ENCODE results near the gene AK8.

- TF ChIP-seq, protein P1, sequence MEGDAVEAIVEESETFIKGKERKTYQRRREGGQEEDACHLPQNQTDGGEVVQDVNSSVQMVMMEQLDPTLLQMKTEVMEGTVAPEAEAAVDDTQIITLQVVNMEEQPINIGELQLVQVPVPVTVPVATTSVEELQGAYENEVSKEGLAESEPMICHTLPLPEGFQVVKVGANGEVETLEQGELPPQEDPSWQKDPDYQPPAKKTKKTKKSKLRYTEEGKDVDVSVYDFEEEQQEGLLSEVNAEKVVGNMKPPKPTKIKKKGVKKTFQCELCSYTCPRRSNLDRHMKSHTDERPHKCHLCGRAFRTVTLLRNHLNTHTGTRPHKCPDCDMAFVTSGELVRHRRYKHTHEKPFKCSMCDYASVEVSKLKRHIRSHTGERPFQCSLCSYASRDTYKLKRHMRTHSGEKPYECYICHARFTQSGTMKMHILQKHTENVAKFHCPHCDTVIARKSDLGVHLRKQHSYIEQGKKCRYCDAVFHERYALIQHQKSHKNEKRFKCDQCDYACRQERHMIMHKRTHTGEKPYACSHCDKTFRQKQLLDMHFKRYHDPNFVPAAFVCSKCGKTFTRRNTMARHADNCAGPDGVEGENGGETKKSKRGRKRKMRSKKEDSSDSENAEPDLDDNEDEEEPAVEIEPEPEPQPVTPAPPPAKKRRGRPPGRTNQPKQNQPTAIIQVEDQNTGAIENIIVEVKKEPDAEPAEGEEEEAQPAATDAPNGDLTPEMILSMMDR (IDR thresholded peaks at IDR 0.05): no peak
- no peak for TF ChIP-seq POLR2A (IDR thresholded peaks at IDR 0.05)
- TF ChIP-seq EP300 (IDR thresholded peaks at IDR 0.05): no peak
Measured at GRCh38 chr9:132824951-132825350, 53.1 kb downstream of the AK8 start.

Data from ovary (tissue), 3 donors.